Measurements from ENCODE around the gene IL20RA. TPM values are rescaled to one million over a fixed set of nuclear protein-coding genes. Genes with fewer than 3 reads are reported as not detected.

IL20RA gene
- total RNA-seq, 3 donors from 2014 or later: 3.2 to 12.2 (median 11.6) TPM

DNA sequence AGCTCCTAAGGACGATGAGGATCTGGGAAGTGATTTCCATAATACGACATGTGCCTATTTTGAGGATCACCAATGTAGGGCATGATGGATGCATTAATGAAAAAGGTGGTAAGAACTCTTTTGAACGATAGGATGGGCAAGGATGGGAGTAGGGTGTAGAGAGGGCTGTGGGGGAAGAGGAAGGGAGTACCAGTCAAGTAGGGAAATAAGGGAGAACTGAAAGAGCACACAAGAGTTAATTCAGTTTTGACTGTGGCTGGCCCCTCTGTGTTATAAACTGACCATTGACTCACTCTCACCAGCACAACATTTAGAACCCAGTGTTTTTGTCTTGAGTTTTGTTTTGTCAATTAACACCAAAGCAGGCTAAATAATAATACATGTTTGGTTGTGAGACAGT lies 89.6 kb downstream of the IL20RA start:
- intact Hi-C loops (cut with DNase I, micrococcal nuclease): no loop called here
- no peak for DNase-seq
- TF ChIP-seq, protein P1, sequence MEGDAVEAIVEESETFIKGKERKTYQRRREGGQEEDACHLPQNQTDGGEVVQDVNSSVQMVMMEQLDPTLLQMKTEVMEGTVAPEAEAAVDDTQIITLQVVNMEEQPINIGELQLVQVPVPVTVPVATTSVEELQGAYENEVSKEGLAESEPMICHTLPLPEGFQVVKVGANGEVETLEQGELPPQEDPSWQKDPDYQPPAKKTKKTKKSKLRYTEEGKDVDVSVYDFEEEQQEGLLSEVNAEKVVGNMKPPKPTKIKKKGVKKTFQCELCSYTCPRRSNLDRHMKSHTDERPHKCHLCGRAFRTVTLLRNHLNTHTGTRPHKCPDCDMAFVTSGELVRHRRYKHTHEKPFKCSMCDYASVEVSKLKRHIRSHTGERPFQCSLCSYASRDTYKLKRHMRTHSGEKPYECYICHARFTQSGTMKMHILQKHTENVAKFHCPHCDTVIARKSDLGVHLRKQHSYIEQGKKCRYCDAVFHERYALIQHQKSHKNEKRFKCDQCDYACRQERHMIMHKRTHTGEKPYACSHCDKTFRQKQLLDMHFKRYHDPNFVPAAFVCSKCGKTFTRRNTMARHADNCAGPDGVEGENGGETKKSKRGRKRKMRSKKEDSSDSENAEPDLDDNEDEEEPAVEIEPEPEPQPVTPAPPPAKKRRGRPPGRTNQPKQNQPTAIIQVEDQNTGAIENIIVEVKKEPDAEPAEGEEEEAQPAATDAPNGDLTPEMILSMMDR (IDR thresholded peaks at IDR 0.05): no peak
- Histone ChIP-seq H3K9me3 (no peaks in the 10 kb centered on the region), H3K36me3 (ENCODE audit: low read depth) (no peaks in the 10 kb centered on the region), H3K4me1 (ENCODE audit: low read depth) (peaks cover 17% of the 10 kb centered on the region), H3K4me3 (no peak overlapping the region)
- no peak for ATAC-seq

DNA sequence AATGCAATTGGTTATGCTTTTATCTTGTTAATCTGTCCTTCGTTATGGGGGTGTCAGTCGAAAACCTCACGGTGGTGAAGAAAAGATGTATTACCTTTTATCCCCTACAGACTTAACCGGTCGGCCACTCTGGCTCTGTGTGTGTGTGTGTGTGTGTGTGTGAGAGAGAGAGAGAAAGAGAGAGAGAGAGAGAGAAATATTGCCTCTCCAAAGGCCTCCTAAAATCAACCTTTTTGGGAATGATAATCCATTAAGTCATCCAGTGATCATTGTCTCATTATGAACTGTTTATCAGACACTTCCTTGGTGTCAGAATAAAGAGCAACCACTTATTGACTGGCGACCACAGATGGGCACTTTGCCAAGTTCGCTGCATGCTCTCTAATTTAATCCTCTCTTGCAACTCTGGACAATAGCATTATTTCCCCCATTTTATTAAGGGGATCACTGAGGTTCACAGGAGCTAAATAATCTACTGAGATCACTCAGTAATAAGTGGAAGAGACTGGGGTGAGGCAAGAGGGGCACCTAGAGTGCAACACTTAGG lies 92.0 kb downstream of the IL20RA start:
- Histone ChIP-seq H3K4me3 (no peak overlapping the region), H3K4me1 (ENCODE audit: low read depth) (no peaks in the 10 kb centered on the region), H3K36me3 (ENCODE audit: low read depth) (no peaks in the 10 kb centered on the region), H3K9me3 (no peaks in the 10 kb centered on the region)
- no peak for ATAC-seq
- TF ChIP-seq, protein P1 (IDR thresholded peaks at IDR 0.05): no peak
- no peak for DNase-seq
- intact Hi-C loops (cut with DNase I, micrococcal nuclease): no loop called here

DNA sequence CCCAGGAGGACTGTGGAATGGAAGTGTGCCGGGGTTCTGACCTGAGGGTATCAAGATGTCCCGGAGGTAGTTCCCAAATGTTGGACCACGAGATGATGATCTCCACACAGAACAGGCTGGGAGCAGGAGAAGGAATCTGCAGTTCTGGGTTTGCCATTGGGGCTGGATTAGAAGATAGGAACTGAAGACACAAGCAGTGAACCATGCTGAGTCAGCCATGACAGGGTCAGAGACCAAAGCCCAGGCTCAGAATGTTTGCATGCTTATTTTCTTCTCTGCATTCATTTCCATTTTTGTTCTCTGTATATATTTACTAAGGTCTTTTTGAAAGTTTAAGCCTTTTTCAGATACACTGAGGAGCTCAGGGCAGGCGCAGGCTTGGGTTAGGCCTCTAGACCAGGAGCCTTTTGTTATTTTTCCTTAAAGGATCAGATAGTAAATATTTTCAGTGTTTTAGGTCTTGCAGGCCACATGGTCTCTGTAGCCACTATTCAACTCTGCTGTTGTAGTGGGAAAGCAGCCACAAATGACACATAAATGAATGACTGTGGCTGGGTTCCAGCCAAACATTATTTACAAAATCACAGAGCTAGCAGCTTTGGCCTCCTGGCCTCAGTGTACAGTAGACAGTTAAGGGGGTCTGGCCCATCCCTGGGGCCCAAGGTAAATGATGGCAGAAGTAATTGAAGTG lies 94.2 kb downstream of the IL20RA start:
- intact Hi-C loops (cut with DNase I, micrococcal nuclease): no loop called here
- H3K4me3 ChIP-seq: no peak overlapping the region
- no peaks in the 10 kb centered on the region for H3K4me1 ChIP-seq (ENCODE audit: low read depth)
- TF ChIP-seq, protein P1 (IDR thresholded peaks at IDR 0.05): no peak
- no peaks in the 10 kb centered on the region for H3K36me3 ChIP-seq (ENCODE audit: low read depth)
- no peaks in the 10 kb centered on the region for H3K9me3 ChIP-seq
- DNase-seq: no peak
- no peak for ATAC-seq

Other genes with a start within 250 kb of the IL20RA start
- 10 to 100 TPM in 2 of 3 donors, 1 to 10 TPM in 1; 4.3 to 10.7 (median 10.2) TPM for gene PEX7, start 222.4 kb downstream of the IL20RA start, total RNA-seq
- gene SLC35D3, start 122.7 kb downstream of the IL20RA start, total RNA-seq: under 1 TPM; 0.12 to 0.92 (median 0.19) TPM
- not detected for gene IL22RA2, start 128.7 kb upstream of the IL20RA start, total RNA-seq
- gene IFNGR1, start 174.4 kb upstream of the IL20RA start, total RNA-seq: 100 to 1,000 TPM in 1 of 3 donors, 10 to 100 TPM in 2; 77.1 to 133 (median 97.6) TPM